HEK293T (cell line): Measurements from ENCODE around the gene LNPEP.

Experiments
- ARNT ChIP-seq: fragments of 450-650 bp; IDR thresholded peaks from 2 replicates; pipeline ENCODE4 v1.6.1; 2017; ENCODE audit warnings: mild to moderate bottlenecking
- BHLHE40 ChIP-seq: fragments of 450-650 bp; IDR thresholded peaks from 2 replicates; pipeline ENCODE4 v1.6.1; 2016; ENCODE audit warnings: mild to moderate bottlenecking, moderate library complexity, borderline replicate concordance
- FOXM1 ChIP-seq: fragments of 450-650 bp; IDR thresholded peaks from 2 replicates; pipeline ENCODE4 v1.6.1; 2017; ENCODE audit warnings: mild to moderate bottlenecking, borderline replicate concordance
- HDGF ChIP-seq: fragments of 450-650 bp; IDR thresholded peaks from 2 replicates; pipeline ENCODE4 v1.6.1; 2017; ENCODE audit warnings: antibody characterized with exemption, borderline replicate concordance
- SP1 ChIP-seq: fragments of 450-650 bp; IDR thresholded peaks from 2 replicates; pipeline ENCODE4 v1.6.1; 2017

- TF ChIP-seq FOXM1 (no peak), ARNT (no peak), HDGF (no peak), BHLHE40 (no peak), SP1 (no peak)
These were observed 70.7 kb downstream of the LNPEP start for GRCh38 chr5:97006454-97007060.
